Dermis blood vessel endothelial cell (primary cell): Measurements from ENCODE around the gene FBXW8. TPM values are rescaled to one million over a fixed set of nuclear protein-coding genes. Genes with fewer than 3 reads are reported as not detected.
A peak's percentile ranks its signal among the peaks of the same experiment; 100 is the strongest.

Experiments
- DNase-seq: peaks from one replicate; pipeline ENCODE4 v3.0.0; 2010
- total RNA-seq: library from RNA; depleted of rRNA; stranded (reverse); fragments of >200 nt; gene quantifications from 2 replicates; pipeline ENCODE4 v1.2.3, GENCODE V29; 2014

FBXW8 gene
- total RNA-seq, 1 donor from 2014 or later = 16.0 TPM

DNA sequence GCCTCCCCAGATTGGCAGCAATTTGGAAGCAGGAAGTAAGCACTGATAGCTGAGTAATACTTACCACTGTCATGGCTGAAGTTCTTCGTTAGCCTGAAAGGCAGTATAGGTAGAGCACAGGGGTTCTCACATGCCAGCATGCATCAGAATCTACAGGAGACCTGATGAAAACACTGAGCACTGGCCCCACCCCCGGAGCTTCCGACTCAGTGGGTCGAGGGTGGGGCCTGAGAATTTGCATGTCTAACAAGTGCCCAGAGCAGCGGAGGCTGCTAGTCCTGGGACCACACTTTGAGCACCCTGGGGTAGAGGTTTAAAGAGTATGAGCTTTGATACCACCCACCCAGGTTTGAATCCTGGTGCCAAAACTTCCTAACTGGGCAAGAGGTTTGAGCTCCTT is 89.6 kb downstream of the FBXW8 start:
- no peak for DNase-seq

DNA sequence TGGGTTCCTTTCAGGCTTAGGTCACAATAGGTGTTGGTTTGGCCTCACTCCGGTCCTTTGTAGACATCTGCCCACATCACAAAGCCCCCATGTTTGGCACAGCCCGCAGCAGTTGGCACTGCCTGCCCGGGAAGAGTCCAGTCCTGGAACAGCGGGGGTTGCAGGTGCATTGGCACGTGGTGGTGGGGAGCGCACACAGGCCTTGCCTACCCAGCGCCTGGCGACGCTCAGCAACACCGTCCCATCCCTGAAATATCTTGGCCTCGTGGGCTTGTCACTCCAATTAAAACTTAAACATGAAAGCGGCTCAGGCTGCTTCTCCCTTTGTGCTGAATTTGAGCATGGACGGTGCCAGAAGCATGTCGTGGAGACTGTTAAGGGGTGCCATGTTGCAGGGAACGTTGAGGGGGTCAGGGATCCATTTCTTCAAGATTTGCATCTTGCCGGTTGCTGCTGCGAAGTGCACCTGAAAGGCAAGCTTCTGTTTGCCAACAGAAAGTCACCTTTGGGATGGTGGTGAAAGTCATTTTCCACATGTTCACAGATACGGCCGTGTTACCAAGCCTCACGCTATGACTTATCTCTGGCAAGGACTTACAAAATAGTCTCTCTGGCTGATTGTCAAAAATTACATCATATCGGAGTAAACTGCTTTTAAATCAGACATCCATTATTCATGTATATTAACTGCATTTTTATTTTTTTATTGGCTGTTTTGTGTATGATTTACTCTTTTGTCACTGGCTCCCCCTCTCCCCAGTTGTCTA is 91.5 kb downstream of the FBXW8 start:
- no peak for DNase-seq

DNA sequence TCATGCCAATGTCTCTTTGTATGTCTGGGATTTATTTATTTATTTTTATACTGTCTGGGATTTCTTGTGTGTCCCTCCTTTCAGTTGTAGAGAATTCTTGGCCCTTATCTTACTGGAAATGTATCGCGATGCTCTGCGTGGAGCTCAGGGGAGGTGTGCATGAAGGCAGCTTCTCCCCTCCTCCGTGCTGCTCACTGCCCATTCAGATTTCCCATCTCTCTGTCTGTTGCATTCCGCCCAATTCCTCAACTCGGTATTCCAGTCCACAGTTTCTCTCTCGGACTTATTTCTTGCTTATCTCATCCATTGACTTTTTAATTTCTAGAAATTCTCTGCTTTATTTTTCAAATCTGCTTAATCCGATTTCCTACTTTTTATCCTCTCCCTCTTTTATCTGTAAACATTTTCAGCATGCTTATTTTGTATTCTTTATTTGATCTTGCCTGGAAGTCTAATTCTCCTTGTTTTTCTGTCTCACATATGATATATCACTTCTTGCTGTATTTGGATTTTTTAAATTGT is 93.2 kb downstream of the FBXW8 start:
- DNase-seq = no peak

DNA sequence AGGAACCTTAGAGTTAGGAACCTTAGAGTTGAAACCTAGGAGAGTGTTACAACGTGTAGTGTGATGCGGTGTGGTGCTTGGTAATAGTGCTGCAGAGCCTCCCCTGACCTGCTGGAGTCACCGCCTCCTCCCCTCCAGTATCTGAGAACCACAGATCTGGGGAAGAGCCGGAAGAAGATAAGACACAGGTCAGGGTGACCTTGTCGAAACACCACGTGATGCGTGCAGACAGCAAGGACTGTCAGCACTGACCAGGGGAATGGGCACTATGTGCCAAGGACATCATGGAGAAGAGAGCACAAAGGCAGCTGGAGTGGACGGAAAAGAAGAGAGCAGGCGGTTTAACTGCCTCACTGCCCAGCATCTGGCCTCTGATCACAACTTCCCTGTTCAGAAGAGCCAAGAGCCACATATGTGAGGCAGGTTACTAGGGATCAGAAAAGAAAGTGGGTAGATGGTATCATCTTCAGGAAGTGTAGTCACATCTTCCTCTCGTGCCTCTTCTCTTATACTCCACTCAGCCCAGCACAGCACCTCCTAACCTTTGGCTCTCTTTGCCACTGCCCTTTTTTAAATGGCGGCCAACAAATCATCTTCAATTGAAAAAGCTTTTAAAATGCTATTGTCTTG is 94.8 kb downstream of the FBXW8 start:
- no peak for DNase-seq

DNA sequence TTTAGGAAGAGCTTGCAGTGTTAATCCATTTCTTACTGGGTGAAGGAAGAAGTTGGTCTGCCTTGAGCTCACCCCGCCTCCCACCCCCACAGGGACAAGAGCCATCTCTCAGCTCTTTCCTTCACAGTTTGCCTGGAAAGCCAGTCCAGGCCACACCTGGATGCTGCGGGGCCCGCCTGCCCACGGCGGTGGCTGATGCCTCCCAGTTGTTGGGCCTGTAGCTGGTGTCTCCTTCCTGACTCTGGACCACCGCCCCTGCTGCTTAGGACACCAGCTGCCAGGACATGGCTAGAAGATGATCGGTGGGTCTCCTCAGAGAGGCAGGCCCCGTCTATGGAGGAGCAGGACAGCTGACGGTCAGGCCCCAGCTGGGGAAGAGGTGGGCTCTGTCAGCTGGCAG is 95.6 kb downstream of the FBXW8 start:
- DNase-seq = no peak

DNA sequence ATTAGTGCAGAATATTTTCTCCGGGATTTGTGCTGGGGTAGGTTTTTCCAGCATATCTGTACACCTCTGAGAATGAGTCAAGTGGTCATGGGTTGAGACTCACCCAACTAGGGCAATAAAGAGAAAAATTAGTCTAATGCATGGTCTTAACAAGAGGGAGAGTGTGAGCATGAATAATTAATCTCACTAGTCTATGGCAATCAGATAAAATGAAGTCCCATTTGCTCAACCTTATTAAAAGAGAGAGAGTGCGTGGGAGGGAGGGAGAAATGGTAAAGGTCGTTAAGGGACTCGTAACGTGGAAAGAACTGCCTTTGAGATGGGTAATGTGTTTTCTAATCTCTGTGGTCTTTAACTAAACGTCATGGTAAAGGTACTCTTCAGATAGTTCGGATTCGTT is 96.8 kb downstream of the FBXW8 start:
- no peak for DNase-seq

DNA sequence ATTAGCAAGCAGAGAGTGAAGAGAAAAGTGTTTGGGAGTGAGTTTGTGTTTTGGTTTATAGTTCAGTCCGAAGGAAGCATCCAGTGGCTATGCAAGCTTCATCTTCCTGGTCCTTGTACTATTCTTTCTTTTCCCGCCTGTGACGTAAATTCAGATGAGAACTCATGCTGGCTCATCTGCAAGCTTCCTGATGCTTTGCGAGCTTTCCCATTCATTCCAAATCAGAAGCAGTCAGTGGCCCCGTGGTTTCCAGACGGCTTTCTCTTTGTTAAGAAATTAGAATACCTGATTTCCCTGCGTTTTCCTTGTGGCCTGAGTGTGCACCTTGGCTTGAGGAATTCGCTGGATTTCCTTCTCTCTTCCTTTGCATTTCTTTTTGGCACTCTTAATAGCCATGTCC is 99.0 kb downstream of the FBXW8 start:
- DNase-seq = no peak

DNA sequence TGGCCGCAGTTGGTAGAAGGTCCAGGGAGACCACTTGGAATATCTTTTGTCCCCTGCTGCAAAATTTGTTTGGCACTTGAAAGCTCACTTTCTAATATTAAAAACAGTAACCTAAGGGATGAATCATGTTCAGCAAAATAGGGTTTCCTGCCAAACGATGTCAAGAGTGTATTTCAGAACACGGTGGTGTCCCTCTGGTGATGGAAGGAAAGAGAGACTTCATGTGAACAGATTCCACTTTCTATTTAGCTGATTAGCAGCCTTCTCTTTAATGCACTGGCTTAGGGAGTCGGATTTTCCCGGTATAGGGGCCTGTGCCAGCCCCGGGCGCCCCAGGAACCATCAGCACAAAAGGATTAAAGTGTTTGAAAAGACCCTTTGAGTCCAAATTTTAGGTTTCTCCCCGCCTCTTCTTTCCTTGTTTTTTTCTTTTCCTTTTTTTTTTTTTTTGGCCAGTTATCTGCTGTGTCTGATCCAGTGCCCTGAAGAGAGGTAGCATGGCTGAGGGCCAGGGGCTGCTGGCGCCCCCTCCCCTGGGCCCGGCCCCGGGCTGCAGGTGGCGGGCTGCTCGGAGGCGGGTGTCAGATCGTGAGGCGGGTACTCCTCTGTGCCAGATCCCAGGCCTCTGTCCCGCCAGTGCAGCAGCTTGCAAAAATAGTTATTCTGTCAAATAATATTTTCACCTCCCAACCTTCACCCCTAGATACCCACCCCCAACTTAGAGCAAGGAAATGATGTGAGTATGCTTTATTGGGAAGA is 100.1 kb downstream of the FBXW8 start:
- peak; percentile 13 for DNase-seq

DNA sequence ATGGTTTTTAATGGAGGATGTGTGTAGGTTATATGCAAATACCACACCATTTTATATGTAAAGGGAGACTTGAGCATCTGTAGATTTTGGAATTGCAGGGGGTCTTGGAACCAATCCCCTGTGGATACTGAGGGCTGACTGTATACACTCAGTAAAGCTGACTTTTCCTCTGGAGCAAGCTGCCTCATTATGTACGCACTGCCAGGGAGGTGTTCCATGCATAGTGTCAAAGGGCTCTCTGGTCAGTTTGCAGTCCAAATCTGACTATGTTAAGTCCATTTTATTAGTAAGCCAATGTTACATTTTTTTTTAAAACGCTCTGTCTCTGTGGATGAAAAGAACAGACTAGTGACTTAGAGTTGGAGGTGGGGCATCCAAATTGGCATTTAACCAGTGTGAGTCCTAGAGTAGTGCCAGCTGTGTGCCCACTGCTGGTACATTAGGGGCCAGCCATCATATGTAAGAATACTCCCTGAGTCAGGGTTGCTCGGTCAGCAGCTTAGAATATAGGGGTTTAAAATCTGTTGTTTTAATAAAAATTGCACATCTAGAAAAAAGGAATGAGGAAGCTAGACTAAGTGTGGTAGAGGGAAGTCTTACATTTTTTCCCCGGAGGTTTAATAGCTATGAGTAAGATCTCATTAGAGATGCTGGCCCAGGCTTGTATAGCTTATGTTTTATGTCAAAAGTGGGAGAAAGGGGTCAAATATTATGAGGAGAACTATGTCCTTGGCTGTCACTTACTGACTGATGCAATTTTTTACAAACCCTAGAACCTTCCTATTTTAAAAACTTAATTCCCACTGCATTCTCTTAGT is 101.4 kb downstream of the FBXW8 start:
- no peak for DNase-seq

DNA sequence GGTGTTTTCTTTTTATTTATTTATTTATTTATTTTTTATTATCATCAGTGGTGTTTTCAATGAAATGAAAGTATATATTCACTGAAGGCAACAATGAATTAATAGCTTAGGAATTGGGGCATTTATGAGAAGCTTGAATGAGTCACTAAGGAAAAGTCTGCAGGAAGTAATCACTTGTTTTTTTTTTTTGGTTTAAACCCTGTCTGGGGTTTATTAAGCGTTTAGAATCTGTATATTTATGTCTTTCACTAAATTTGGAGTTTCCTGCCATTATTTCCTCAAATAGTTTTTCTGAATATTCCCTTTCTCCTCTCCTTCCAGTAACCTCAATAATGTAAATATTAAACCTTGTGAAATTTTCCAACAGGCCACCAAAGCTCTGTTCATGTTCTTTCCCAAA is 103.0 kb downstream of the FBXW8 start:
- DNase-seq = peak; percentile 75

DNA sequence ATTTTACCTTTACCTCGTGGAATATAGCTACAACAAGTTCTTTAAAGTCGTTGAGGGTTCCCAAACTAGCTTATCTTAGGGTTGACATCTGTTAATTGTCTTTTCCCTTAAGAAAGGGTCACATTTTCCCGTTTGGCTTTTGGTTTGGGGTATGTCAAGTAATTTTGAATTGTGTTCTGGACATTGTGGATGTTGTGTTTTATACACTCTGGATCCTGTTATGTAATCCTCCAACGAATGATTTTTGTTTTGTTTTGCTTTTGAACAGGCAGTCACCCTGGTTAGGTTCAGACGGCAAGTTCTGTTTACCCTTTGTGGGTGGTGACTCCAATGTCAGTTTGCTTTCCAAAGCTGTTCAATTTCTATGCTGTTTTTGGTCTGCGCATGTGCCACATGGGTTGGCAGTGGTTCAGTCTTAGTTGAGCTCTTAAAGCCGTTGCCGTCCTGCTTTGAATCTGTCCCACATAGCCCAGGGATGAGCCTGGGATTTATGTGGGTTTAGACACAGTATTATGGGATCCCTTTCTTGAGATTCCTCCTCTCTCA is 103.7 kb downstream of the FBXW8 start:
- DNase-seq = no peak

DNA sequence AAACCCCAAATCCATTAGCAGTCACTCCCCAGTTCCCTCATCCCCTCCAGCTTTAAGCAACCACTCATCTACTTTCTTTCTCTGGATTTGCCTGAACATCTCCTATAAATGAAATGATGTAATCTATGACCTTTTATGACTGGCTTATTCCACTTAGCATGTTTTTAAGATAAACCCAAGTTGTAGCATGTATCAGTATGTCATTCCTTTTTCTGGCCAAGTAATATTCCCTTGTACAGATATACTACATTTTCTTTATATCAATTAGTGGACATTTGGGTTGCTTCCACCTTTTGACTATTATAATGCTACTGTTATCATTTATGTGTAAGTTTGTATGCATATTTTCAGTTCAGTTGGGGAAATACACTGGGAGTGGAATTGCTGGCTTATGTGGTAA is 105.1 kb downstream of the FBXW8 start:
- DNase-seq = no peak

DNA sequence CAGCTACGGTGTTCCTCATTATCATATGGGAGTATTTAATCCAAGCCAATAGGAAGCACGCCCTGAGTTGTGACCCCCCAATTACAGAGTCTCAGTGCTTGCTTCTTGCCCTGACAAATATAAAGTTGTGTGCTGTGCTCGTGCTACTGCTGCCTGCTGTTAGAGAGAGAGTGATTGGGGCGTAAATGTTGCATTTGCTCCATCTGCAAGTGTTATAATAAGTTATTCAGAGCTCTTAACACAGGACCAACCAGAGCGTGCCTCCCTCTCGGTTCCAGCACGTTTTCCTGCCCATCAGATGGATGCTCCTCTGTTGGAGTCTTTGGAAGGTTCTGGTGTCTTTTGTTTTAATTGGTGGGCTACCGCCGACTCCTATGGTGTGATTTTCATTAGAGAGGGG is 107.1 kb downstream of the FBXW8 start:
- DNase-seq = no peak

DNA sequence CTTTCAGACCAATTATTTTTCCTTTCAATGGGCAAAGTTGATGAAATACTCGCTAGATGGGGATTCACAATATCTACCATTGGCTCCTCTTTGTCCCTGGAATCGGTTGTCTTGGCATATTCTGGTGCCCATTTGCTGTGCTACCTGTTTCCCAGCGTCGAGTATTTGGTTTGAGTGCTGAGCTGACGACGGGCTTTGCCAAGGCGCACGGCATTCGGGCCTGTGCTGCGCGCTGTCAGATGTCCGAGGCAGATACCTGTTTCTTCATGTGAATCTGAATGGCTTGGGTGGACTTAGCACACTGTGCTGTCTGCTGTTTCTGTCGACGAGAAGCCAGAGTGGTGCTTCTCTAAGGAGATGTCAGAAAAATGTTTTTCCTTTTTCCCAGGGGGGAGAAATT is 107.5 kb downstream of the FBXW8 start:
- DNase-seq = no peak

DNA sequence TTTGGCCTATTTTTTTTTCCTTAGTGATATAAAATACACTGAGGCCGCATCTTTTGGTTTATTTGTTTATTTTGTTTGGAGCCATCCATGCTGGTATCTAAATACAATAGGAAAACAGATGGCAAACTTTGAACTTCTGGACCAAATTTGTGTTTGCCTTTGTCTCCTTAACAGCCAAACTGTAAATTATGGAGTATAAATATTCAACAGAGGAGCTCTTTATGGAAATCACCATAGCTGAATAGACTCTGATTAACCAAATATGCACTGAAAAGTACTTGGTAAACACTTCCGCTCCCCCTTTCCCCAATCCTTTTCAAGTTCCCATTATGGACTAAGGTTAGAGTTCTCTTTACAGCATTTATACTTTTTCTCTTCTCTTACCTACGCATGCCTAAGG is 107.9 kb downstream of the FBXW8 start:
- DNase-seq = no peak

DNA sequence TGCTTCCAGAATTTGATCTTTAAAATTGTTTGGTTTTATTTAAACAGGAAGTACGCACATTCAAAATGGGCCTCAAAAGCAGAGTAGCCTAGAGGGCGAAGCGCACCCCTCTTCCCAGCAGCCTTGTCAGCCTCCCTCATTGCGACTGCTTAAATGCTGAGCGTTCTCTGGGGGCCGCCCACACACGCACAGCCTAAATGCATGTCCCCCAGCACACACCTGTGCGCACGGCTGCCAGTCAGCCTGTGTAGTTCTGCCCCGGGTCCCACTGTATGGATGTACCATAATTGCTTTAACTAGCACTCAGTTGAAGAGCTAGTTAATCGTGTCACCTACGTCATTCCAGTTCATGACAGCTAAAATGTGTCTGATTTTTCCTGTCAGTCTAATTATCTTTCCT is 109.1 kb downstream of the FBXW8 start:
- no peak for DNase-seq

DNA sequence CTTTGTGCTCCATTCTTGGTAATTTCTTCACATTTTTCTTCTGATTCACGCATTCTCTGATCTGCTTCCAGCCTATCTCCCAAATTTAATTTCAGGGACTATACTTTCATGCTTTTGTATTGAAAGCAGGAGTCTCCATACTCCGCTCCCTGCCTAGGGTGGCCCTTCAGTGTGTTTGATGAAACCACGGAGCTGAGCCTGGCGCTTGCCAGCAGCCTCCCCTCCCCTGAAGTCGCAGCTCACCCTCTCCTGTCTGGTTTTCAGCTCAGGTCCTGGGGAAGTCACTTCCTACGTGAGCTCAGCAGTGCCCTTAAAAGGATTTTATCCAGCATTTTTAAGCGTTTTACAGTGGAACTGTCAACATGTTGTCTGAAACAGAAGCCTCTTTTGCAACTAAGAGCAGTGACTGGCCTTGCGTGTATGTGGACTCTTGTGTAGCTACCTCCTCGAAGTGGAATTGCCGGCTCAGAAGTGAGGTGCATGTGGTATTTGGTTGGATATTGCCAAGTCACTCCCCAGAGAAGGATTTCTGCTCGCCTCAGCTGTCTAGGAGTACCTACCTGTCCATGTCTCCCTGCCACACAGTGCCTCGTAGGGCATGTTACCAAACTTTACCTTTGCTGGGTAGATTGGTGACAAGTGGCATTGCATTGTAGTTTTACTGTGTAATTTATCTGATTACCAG is 109.9 kb downstream of the FBXW8 start:
- DNase-seq = no peak

DNA sequence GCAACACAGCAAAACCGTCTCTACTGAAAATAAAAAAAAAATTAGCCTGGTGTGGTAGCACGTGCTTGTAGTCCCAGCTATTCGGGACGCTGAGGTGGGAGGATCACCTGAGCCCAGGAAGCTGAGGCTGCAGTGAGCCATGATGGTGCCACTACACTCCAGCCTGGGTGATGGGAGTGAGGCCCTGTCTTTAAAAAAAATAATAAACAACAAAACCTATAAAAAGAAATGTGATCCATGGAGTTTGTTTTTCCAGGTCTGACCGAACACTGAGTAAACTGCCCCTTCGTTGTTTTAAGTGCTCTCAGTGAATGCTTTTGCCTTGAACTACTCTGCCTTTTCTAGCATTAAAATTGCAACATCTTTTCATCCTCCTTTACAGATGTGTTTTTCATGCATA is 111.7 kb downstream of the FBXW8 start:
- DNase-seq = no peak

DNA sequence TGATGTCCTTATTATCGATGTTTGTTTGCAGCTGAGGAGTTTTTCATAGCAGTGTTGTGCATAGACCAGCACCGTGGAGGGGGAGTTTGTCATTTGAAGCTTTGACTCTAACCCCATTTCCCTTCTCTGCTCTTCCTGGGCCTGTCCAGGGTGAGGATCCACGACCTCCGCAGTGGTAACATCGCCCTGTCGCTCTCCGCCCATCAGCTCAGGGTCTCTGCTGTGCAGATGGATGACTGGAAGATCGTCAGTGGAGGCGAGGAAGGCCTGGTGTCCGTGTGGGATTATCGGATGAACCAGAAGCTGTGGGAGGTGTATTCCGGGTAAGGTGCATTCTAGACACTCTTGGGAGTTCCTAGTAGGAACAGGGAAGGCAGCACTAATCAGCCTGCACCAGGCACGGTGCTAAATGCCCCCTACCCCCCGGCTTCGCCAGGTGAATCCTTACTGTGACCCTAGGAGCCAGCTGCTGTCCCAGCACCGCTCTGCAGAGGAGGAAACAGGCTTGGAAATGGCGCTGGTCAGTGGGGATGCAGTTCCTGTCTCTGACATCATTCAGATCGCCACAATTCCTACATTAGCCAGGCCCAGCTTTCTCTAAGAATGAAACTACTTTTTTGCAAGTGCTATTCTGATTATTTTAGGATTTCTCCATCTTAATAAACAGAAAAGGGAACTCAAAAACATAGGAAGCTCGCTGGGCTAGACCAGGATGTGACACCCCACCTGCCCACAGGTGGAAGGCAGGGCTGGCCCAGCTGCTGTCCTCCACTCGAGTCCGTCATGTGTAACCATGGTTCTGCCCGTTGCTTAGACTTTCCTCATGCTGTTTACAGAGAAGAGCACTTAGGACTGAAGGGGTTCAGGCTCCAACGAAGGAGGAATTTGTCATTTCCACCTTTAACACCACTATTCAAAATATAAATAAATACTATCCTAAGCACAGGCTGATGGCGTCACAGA is 113.5 kb downstream of the FBXW8 start:
- DNase-seq = no peak

DNA sequence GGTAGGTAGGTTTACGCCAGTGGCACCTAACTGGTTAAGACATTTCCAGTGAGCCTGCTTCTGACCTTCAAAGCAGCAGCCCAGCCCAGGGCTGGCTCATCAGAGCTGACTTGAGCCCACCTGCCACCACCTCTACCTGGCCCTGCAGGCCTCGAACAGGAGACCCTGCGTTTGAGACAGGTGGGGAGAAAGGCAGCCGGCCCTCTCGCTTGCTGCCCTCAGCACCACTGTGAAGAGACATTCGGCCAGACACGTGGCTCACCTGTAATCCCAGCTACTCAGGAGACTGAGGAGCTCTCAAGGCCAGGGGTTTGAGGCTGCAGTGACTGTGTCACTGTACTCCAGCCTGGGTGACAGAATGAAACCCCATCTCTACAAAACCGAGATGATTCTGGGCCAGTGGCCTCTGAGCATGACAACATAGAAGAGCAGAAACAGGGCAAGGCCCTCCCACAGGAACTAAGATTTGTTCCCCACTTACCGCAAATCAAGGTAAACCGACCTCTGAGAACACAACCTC is 114.3 kb downstream of the FBXW8 start:
- no peak for DNase-seq
